Ammon's horn (tissue), 1 donor: ENCODE data around the gene SMAD6.
"Not testable (repeated sequence)": the region's sequence is repeated elsewhere in the genome, so short reads cannot be mapped to it uniquely, and the experiment has no call there.

Experiments used
- DNase-seq: peaks from one replicate; pipeline ENCODE4 v3.0.0-alpha.2; 2016; ENCODE audit warnings: low spot score

SMAD6 gene

GRCh38 chr15:66743204-66743603 is 41.2 kb downstream of the SMAD6 start:
- DNase-seq = no peak

- no peak for DNase-seq
Observed at GRCh38 chr15:66743703-66744536, 41.9 kb downstream of the SMAD6 start.

- DNase-seq = no peak
Observed at GRCh38 chr15:66744610-66745279, 42.7 kb downstream of the SMAD6 start.

- DNase-seq = no peak
Observed at GRCh38 chr15:66745530-66746230, 43.6 kb downstream of the SMAD6 start.

DNA sequence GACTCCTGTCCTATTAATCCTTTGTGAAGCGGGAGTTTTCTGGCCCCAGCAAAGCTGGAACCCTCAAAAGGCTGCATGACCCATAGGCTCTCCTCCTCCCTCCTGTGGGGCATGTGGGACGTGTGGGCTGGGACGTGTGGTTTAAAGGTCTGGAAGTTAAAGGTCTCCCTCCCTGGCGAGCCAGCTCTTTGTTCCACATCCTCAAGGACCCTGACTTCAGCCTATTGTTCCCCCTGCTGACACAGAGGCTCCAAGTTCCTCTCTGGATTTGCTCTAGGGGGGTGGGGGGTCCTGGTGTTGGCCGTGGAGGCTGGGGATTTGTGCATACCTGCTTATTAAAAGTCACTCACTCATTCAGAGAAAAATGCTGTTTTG is 44.2 kb downstream of the SMAD6 start:
- no peak for DNase-seq

DNA sequence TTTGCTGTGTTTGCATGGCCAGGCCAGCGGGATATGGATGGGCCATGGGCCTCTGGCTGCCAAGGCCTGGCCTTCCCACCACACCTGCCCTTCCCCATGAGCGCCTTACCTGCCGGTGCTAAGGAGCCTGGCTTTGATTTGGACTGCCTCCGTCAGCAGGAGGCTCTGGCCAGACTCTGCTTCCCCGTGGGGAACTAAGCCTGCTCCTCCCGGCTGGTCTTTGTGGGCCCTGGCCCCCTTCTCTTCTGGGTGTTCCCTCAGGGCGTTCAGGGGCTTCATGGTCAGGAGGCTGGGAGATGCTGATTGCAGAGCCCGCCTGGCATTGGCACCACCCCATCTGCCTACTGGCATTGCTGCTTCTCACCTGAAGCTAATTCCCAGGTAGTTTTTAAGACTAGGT is 45.2 kb downstream of the SMAD6 start:
- no peak for DNase-seq

GRCh38 chr15:66747886-66748707 is 46.1 kb downstream of the SMAD6 start:
- DNase-seq = no peak

DNA sequence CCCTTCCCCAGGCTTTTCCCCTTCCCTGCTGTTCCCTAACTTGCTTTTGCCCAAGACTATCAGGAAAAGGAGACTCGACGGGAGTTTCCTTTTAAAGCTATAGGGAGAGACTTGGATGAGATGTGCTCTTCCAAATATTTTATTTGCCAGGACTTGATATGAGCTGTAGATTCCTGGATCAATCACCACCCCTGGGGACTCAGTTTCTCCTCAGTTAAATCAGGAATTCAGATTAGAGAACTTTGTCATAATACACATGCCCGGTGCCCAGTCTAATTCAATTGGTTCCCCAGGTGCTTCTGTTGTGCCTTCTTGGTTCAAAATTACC is 46.6 kb downstream of the SMAD6 start:
- DNase-seq = no peak

DNA sequence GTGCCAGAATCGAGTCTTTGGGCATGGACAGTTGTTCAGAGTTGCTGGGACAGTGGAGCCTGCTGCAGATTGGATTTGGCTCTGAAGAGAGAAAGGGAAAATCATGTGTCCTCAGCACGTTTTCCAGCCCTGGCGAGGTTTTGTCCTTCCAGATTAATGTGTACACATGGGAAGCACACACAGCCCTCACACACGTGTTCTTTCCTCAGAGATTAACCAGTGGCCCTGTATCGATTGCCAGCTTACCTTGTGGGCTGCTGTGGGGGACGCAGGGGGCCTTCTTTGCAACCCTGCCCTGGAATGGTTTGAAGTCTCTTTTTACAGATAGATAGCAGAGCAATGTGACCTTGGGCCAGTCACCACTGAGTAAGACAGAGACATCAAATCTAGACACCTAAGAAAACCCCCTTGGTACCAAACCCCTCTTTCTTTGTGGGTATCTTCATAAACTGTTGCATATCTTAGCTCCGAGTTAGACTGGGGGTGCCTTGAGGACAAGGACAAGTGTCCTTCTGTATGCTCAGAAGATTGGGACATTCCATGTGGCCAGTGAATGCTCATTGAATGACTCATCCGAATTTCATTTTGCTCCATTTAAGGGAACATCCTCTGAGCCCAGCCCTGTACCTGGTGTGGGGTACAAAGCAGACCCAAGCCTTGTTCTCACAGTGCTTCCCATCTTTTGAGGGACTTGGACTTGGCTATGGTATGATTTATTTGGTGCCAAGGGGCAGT is 48.0 kb downstream of the SMAD6 start:
- DNase-seq = no peak

DNA sequence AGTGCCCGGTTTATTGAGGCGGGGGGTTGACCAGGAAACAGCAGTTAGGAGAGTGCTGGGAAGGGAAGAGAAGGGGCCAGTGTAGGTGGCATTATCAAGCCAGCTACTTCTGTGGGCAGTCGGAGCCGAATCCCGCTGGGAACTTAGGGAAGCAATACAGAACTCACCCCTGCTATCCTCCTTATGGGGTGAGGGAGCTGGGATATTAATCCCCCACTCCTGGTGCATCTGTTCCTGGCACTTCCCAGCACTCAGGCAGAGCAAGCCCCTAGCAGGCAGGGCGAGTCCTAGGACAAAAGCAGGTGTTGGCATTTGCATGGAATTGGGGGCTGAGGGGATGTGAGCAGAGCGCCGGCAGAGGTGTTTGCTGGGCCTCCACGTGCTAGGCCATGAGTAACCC is 48.6 kb downstream of the SMAD6 start:
- no peak for DNase-seq

DNA sequence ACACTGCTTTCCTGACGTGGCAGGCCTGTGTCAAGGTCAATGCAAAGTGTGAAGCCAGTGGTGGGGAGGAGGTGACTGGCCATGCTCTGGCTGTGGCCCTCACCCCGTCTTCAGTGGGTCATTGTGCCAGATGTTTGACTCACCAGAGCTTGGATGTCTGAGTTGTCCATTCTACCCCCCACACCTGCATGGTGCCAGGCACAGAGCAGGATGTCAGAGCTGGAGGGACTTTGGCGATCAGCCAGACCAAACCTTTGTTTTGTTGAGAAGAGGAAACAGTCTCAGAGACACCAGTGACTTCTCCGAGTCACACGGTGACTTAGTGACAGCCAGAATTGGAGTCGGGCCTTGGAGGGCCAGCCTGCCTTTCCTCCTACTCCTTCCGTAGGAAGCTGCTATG is 49.5 kb downstream of the SMAD6 start:
- DNase-seq = no peak

- DNase-seq = no peak
Observed at GRCh38 chr15:66752078-66752477, 50.0 kb downstream of the SMAD6 start.

- no peak for DNase-seq
Observed at GRCh38 chr15:66753687-66754377, 51.8 kb downstream of the SMAD6 start.

DNA sequence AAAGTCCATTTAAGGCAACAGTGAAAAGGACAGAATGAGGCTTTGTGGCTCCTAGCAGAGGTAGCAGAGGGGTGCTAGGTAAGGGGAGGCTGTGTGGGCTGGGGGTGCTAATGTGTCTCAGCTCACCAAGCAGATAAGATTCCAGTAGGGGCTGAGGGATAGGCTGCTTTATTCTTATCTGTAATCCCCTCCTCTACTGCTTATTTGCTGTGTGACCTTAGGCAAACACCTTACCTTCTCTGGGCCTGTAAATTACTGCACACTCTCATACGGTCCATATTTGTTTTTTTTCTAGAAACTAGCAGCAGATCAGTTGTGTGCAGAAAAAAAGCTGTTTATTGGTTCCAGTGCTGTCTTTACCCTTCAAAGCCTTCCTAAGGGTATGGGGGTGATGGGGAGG is 52.8 kb downstream of the SMAD6 start:
- DNase-seq = no peak

- no peak for DNase-seq
Observed at GRCh38 chr15:66755298-66756068, 53.4 kb downstream of the SMAD6 start.

GRCh38 chr15:66756295-66756694 is 54.3 kb downstream of the SMAD6 start:
- DNase-seq = no peak

- no peak for DNase-seq
Observed at GRCh38 chr15:66757030-66757429, 55.0 kb downstream of the SMAD6 start.

- DNase-seq = no peak
Observed at GRCh38 chr15:66757521-66757920, 55.5 kb downstream of the SMAD6 start.

- not testable (repeated sequence) for DNase-seq
Observed at GRCh38 chr15:66758217-66758616, 56.2 kb downstream of the SMAD6 start.

GRCh38 chr15:66758844-66759243 is 56.8 kb downstream of the SMAD6 start:
- no peak for DNase-seq
